Right hindlimb (tissue), 1 donor: ENCODE results near the gene RRP12.

Source experiments
- DNase-seq: peaks from one replicate; pipeline ENCODE4 v3.0.0-alpha.2; 2018

RRP12 gene

GRCh38 chr10:97334370-97335175, 66.6 kb downstream of the RRP12 start, which contains the start of gene FRAT2:
TSS of gene FRAT2 (minus strand) at chr10:97334729. CDS start at chr10:97334572, 157 bp downstream.
- DNase-seq: peak; percentile 94

GRCh38 chr10:97333601-97334369, 67.4 kb downstream of the RRP12 start:
- peak; percentile 41 for DNase-seq

DNA sequence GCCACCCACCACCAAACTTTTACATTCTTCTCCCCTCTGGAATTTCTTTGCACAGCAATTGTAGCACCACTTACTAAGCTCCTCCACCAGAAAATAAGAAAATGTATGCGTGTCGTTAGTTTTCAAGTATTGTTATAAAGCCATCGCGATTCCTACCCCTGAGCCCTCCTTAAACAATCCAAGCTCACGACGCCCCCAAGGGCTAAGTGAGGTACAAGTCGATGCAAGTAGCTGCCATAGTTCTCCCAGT, 67.9 kb downstream of the RRP12 start:
- peak; percentile 40 for DNase-seq

DNA sequence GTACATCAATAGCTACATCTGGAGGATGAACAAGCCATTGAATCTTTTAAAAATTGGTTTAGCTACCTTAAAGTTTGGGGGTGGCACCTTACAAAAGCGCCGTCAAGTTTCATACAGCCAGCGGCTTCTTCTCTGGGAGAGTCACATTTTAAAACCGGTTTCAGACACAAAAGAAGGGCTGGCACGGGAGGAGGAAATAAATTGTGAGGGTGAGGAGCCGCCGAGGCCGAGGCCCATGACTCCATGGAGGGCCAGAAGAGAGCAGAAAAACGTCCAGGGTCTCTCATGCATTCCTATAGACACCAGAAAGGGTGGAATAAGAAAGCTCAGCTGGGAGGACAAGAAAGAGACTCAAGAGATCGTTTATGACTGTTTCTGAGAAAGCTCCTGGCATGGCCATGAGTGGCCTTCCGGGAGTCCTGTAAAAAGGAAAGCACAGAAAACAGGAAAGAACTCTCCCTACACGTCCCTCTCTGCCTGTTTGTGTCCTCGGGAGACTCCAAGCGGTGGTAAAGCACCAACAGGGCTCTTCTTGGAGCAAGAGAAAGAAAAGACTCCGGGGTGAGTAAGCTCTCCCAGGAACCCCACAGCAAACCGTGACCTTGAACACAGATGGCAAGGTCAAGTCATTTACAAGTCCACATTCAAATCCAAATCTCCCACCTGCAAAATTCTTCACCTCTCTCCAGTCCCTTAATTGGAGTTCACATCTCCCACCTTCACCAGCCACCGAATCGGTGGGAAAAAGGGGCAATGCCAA, 68.4 kb downstream of the RRP12 start:
- DNase-seq: peak; percentile 49

GRCh38 chr10:97331153-97331703, 69.9 kb downstream of the RRP12 start:
- no peak for DNase-seq

DNA sequence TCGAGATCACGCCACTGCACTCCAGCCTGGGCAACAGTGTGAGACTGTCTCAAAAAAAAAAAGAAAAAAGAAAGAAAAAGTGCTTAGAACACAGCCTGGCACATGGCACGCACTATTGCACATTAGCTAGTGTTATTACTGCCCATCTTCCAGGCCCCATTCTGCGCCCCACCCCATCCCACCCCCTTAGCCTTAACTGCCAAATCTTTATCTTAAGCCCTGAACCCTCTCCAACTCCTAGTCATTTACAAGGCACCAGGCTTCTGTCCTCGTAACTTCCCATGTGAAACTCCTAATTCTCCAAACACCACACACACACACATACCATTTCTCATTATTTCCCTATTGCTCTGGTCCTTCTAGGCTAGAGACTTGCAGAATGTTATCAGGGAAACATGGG, 71.4 kb downstream of the RRP12 start:
- no peak for DNase-seq

GRCh38 chr10:97328646-97329453, 72.3 kb downstream of the RRP12 start:
- no peak for DNase-seq

DNA sequence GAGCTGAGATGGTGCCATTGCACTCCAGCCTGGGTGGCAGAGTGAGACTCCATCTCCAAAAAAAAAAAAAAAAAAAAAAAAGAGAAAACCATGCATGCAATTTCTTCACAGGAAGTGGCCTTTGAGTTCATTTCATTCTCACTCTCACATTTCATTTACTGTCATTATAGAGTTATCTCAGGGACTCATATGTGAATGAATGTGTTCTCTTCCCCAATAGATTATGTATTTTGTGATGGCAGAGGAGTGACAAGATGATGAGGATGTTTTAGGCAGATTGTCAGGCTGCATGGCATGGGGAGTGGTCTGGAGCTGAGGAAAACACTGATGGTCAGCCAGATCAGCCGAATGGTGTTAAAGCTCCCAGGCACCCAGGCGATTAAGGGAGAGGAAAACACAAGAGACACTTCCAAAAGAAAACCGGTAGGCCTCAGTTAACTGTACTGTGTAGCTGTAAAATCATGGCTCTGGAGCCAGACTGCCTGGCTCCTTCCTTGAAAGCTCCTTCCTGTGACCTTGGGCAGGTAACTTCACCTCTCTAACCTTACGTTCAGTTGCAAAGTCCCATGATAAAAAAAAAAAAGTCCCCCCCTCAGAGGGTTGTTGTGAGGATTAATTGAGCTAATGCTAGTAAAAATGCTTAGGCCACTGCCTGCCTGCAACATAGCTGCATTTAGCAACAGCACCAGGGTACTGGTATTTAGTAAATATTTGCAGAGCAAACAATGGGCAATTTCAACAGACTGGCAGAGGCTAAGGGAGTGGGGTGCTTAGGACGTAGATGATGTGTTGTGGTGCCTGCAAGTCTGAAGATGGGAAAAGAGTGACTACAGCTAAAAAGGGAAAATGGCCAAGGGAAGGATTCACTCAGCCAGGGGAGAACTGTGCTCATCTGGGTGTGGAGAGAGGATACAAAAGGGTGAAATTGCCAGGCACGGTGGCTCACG, 73.5 kb downstream of the RRP12 start:
- no peak for DNase-seq

DNA sequence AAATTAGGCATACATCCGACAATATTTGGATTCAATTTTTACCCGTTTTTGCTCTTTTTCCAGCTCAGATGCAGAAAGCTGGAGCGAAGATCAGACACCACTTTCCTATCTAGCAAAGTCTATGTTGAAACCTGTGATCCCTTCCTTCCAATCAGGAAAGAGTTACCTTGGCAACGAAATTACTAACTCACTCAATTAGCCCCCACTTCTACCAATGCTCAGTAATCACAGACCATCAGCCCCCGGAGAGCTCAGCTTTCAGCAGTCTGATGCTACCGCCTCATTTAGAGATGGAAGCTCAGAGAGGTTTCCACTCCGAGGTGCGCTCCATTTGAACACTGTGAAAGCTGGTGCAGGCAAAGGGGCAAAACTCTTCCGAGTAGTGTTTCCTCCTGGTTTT, 75.4 kb downstream of the RRP12 start:
- no peak for DNase-seq

DNA sequence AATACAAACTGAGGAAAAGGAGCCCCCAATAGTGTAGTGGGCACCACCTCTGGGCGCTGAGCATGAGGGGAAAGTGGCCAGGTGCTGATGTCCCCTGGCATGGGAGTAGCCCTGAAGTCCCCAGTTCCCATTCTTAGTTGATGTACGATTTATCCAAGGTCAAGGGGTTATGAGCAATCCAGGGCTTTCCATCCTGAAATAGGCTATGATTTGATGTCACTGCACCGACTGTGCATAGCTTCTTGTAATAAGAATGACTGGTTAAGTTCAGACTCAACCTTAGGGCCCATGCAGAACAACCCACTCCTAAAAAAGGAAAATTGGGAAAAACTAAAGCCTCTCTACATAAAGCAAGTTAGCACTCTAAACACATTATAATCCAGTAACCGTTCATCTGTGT, 77.6 kb downstream of the RRP12 start:
- no peak for DNase-seq

DNA sequence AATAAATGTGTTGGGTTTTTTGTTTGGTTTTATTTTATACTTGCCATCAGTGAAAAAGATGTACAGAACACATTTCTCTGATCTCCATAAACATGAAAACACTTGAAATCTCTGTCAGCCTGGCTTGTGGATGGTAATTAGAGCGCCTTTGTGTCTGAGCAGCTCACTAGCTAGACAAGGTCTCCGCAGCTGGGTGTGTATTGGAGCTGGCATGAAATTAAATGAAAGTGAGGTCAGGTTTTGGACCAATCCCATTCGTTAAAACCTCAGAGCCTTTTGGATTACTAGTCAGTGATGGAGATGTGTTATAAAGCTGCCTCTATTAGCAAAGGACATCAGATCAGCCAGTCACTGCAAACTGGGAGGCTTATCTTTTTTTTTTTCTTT, 79.3 kb downstream of the RRP12 start:
- no peak for DNase-seq

DNA sequence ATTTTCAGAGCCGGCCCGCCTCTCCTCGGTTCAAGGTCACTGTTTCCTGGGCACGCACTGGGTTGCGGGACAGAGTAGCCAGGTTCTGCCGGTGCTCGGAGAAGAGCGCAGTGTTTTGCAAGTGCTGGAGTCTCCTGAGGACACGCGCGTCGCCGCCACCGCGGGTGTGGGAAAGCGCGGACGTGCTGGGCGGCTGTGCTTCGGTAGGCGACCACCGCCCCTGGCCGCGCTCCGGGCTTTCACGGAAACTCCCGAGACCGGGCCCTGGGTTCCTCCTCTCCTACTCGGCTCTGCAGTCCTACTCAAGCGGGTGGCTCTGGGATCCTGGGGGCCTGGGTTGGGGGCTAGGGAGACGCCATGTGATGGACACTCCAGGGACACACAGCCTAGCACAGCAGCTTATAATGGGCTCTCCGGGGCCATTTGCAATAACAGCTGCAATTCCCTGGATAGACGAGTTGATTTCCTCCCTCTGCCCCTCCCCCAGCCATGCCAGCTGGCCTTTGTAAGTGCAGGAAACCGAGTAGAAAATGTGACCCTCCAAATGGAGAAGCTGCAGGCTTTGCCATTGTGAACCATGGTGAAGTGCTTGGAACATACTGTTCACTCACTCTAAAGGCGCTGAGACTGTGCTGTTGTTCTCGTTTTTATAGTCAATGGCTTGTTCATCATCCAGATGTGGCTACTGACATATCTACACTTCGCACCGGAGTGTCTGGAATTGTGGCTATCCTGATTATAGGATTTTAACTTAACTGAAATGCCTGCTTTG, 79.9 kb downstream of the RRP12 start:
- peak; percentile 62 for DNase-seq

DNA sequence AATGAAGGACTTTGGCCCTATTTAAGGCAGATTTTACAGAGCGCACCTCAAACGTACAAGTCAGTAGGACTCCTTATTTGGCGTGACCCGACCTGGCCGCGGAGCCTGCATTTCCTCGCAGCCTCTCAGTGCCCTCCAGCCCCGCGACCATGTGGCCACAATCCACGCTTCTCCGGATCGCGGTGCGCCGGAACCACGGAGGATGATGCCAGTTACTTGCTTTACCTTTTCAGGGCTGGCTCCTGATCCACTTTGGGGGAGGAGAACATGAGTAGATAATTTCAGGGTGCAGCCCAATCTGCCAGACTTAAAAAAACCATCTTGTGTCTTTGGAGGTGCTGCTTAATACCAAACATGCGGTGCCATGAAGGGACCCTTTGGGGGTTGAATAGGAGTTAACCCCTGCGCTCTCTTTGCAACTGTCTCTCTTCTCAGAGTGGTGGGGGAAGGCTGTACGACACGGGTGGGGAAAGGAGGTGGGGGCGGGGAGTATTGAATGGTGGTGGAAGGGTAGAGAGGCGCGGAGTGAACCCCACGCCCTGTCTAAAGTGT, 80.6 kb downstream of the RRP12 start:
- peak; percentile 24 for DNase-seq

- peak; percentile 54 for DNase-seq
Observed at GRCh38 chr10:97319671-97320479, 81.3 kb downstream of the RRP12 start.

- peak; percentile 94 for DNase-seq
Observed at GRCh38 chr10:97318772-97319651, 82.1 kb downstream of the RRP12 start, which contains the start of gene FRAT1. TSS of gene FRAT1 (plus strand) at chr10:97319271. CDS start at chr10:97319454, 183 bp downstream.

DNA sequence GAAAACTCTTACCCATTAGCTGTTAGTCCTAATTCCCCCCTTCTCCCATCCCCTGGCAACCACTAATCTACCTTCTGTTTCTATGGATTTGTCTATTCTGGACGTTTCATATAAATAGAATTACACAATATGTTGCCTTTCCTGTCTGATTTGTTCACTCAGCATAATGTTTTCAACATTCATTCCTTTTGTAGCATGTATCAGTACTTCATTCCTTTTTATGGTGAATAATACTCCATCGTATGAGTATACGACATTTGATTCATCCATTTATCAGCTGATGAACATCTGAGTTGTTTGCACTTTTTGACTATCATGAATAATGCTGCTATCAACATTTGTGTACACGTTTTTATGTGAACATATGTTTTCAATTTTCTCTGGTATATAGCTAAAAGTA, 86.5 kb downstream of the RRP12 start:
- DNase-seq: no peak

DNA sequence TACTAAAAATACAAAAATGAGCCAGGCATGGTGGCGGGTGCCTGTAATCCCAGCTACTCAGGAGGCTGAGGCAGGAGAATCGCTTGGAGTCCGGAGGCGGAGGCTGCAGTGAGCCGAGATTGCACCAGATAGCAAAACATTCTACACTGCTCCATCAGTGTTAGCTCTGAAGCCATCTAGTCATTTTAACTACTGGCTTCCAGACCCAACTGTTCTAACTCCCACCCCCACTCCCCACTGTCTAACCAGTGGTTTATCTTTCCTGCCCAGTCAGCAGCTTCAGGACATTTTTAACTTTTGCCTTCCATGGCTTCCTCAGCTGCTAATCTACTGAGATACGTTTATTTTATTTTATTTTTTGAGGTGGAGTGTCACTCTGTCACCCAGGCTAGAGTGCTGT, 88.2 kb downstream of the RRP12 start:
- no peak for DNase-seq

DNA sequence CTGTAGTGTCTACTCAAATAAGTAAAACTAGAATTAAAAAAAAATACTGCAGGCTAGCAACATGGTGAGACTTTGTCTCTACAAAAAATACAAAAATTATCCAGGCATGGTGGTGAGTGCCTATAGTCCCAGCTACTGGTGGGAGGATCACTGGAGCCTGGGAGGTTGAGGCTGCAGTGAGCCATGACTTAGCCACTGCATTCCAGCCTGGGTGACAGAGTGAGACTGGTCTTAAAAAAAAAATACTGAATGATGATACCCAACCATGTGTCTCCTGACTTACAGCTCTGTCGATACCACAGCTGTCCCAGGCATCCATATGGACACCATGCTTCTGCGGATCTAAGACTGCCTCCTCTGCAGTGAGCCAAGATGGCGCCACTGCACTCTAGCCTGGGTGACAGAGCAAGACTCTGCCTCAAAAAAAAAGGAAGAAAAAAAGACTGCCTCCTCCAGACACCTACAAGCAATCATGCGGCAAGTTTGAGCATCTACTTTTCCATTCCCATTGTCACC, 90.0 kb downstream of the RRP12 start:
- DNase-seq: no peak
